Measurements from ENCODE around the gene COG7.
"Not testable (repeated sequence)": the region's sequence is repeated elsewhere in the genome, so short reads cannot be mapped to it uniquely, and the experiment has no call there.

- not testable (repeated sequence) for TF ChIP-seq CTCF (conservative IDR thresholded peaks at IDR 0.05; ENCODE audit: low read length); EZH2phosphoT487 (IDR thresholded peaks at IDR 0.05; ENCODE audit: borderline replicate concordance)
These were observed 86.6 kb downstream of the COG7 start for GRCh38 chr16:23366341-23366740.

Data from Loucy (cell line).